HepG2 (cell line): ENCODE results near the gene HS3ST1. TPM values are rescaled to one million over a fixed set of nuclear protein-coding genes. Genes with fewer than 3 reads are reported as not detected.

Experiments
- ATAC-seq: fragments of 200-7000 bp; cut with Tn5 transposase; 3 replicates; pipeline ENCODE4 v1.9.1; 2020; ENCODE audit warnings: mild to moderate bottlenecking, moderate library complexity
- BruUV-seq: library from RNA; stranded (reverse); fragments of 400-500 nt; replicated peaks from 2 replicates; lab custom pipeline; 2021; lab: Mats Ljungman, UMichigan
- CTCF ChIA-PET: fragments of 300-600 bp; formaldehyde crosslinking; extraction: SDS; loops from one replicate; lab custom pipeline; 2021; ENCODE audit warnings: low total read pairs, inconsistent platforms, low intra/inter-chr PET ratio; lab: Yijun Ruan, JAX
- POLR2A ChIA-PET: fragments of 350-600 bp; sonication (Branson Sonifier 250); formaldehyde crosslinking; loops from one replicate; lab custom pipeline; 2020; ENCODE audit warnings: antibody characterized with exemption, inconsistent platforms; lab: Yijun Ruan, JAX
- DNase-seq: peaks from one replicate; pipeline ENCODE4 v3.0.0-alpha.2; 2015; ENCODE audit warnings: low spot score
- FAIRE-seq: peaks from 3 replicates; lab custom pipeline; 2011; peaks lifted over from hg19 to GRCh38; lab: Jason Lieb, UNC
- H2AFZ ChIP-seq: one replicate; pipeline ENCODE4 v1.6.1; 2011; ENCODE audit warnings: low read length, inconsistent platforms
- H3K27ac ChIP-seq: fragments of 300-600 bp; 3 replicates; pipeline ENCODE4 v1.8.0; 2011; ENCODE audit warnings: mixed run types, mild to moderate bottlenecking, mixed read lengths, low read length, inconsistent platforms; ENCODE audit not compliant: insufficient read depth; ENCODE audit errors: extremely low read length
- H3K27me3 ChIP-seq, 2 experiments: fragments of 200-600 bp in 1 of 2; 2 replicates in 1 of 2; 3 replicates in 1 of 2; pipeline versions ENCODE4 v1.6.0 to v1.8.0; 2011; ENCODE audit warnings: low read length in 2 of 2, mild to moderate bottlenecking in 2 of 2, moderate library complexity in 2 of 2, inconsistent platforms in 1 of 2; ENCODE audit not compliant: insufficient read depth in 2 of 2, control insufficient read depth in 1 of 2
- H3K36me3 ChIP-seq, 2 experiments: fragments of 200-600 bp in 1 of 2; replicated peaks in 1 of 2; 2 replicates in 1 of 2; 3 replicates in 1 of 2; pipeline versions ENCODE4 v1.5.1 to v1.8.0; 2011; ENCODE audit warnings: low read length in 2 of 2, inconsistent platforms in 1 of 2; ENCODE audit not compliant: insufficient read depth in 2 of 2, control insufficient read depth in 1 of 2
- H3K4me1 ChIP-seq: 2 replicates; pipeline ENCODE4 v1.5.1; 2012; ENCODE audit warnings: low read length, inconsistent platforms; ENCODE audit not compliant: insufficient read depth
- H3K4me2 ChIP-seq: 2 replicates; pipeline ENCODE4 v1.6.0; 2011; ENCODE audit warnings: low read depth, low read length, inconsistent platforms
- H3K4me3 ChIP-seq, 3 experiments: fragments of 200-600 bp in 1 of 3; sonication (generic), shearing (Covaris generic) in 1 of 3; replicated peaks in 1 of 3; 2 replicates each; pipeline ENCODE4 v1.5.1; 2011 to 2016; ENCODE audit warnings: low read length in 3 of 3, inconsistent platforms in 2 of 3, low read depth in 2 of 3, mild to moderate bottlenecking in 2 of 3, control low read depth in 1 of 3, mixed read lengths in 1 of 3; ENCODE audit not compliant: insufficient read depth in 1 of 3
- H3K79me2 ChIP-seq: one replicate; pipeline ENCODE4 v1.6.1; 2011; ENCODE audit warnings: low read length, inconsistent platforms; ENCODE audit not compliant: insufficient read depth
- H3K9ac ChIP-seq: 2 replicates; pipeline ENCODE4 v1.6.0; 2011; ENCODE audit warnings: mild to moderate bottlenecking, low read depth, low read length, inconsistent platforms; ENCODE audit not compliant: insufficient read depth
- H3K9me3 ChIP-seq: 2 replicates; pipeline ENCODE4 v1.5.1; 2012; ENCODE audit warnings: mild to moderate bottlenecking, low read length
- H4K20me1 ChIP-seq: 2 replicates; pipeline ENCODE4 v1.6.0; 2011; ENCODE audit warnings: inconsistent platforms, mild to moderate bottlenecking, low read length, moderate library complexity; ENCODE audit not compliant: insufficient read depth
- ADNP ChIP-seq: sonication (generic); formaldehyde crosslinking; IDR thresholded peaks from 2 replicates; pipeline ENCODE4 v1.4.0; 2020; ENCODE audit warnings: missing genetic modification reagents
- BCL6 ChIP-seq: IDR thresholded peaks from 2 replicates; pipeline ENCODE4 v1.6.1; 2016; ENCODE audit warnings: missing genetic modification reagents, missing compliant biosample characterization
- DNMT3B ChIP-seq: conservative IDR thresholded peaks from 2 replicates; pipeline ENCODE4 v1.6.1; 2016; ENCODE audit warnings: missing biosample characterization, control low read depth
- RARA ChIP-seq: IDR thresholded peaks from 2 replicates; pipeline ENCODE4 v1.6.1; 2016; ENCODE audit warnings: missing genetic modification reagents, missing compliant biosample characterization
- ZNF234 ChIP-seq: sonication (generic); formaldehyde crosslinking; conservative IDR thresholded peaks from 2 replicates; pipeline ENCODE4 v1.5.1; 2020; ENCODE audit warnings: mild to moderate bottlenecking, missing genetic modification reagents
- WGBS: methylation state at CpG from one replicate; pipeline ENCODE4 v1.1.6; 2017; ENCODE audit warnings: low lambda C conversion rate; 5-methylcytosine and 5-hydroxymethylcytosine counted together
- in situ Hi-C: cut with HindIII; loops from 2 replicates; pipeline ENCODE4 v1.10.0; 2017; ENCODE audit warnings: low pct_unique_long_range_greater_than_20kb; ENCODE audit not compliant: extremely low pct_ligation_motif_present
- intact Hi-C: fragments of 100-400 bp; cut with micrococcal nuclease; formaldehyde crosslinking; loops from one replicate; pipeline ENCODE4 v1.10.0; 2022; ENCODE audit not compliant: unreplicated experiment
- polyA plus RNA-seq, 8 experiments: library from polyadenylated mRNA; depleted of rRNA in 3 of 8; stranded (reverse) in 7 of 8; unstranded in 1 of 8; fragments of >200 nt; fragmentation: Illumina TruSeq in 4 of 8; extraction: Trizol in 4 of 8; gene quantifications; 2 replicates each; pipeline versions ENCODE4 v1.2.1 to v1.2.3, GENCODE V29; 2011 to 2016; ENCODE audit warnings: low read depth in 4 of 8, missing spikeins in 1 of 8, mixed read lengths in 1 of 8; ENCODE audit not compliant: insufficient read depth in 1 of 8
- total RNA-seq, 5 experiments: library from RNA; depleted of rRNA; stranded (reverse); fragments of >200 nt; fragmentation: Illumina TruSeq; extraction: Trizol; gene quantifications; 2 replicates each; pipeline ENCODE4 v1.2.3, GENCODE V29; 2016; ENCODE audit warnings: low read depth in 1 of 5
- TF ChIP-seq, protein P1 (sequence below): sonication (generic); formaldehyde crosslinking; IDR thresholded peaks from 2 replicates; pipeline ENCODE4 v1.4.0; 2020; ENCODE audit warnings: missing genetic modification reagents, low read depth, mild to moderate bottlenecking, borderline replicate concordance

Gene HS3ST1
- total and polyA plus RNA-seq, 2 of the 13 experiments (the other 11 are each of a cell fraction or from before 2014, with no cell fraction given), result not detected

DNA sequence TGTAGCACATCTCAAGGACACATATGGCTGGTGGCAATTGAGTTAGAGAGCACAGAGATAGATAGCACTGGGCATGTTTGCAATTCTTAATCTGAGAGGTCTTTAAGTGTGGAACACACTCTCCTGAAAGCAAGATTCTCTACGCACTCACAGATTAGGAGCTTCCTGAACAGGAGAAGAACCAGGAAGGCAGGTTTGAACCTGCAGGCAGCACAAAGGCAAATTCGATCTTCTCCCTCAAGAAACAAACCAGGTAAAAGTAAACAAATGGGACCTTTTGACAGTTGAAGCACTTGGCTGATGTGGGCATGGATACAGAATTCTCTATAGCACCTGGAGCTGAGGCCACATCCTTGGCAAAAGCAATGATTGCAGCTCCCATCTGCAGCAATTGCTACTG, 24.3 kb downstream of the HS3ST1 start:
- ChIA-PET CTCF (no interaction called here), POLR2A (no interaction called here)
- Histone ChIP-seq H3K4me2 (no peak overlapping the region), H3K9ac (no peak overlapping the region), H3K36me3 (no peaks in the 10 kb centered on the region), H3K9me3 (no peaks in the 10 kb centered on the region; the same call in 1 of the 2 replicates), H2AFZ (no peak overlapping the region), H3K4me1 (no peaks in the 10 kb centered on the region), H3K79me2 (no peaks in the 10 kb centered on the region), H3K27ac (no peak overlapping the region), H3K4me3 (no peak overlapping the region), H3K27me3 (no peaks in the 10 kb centered on the region), H4K20me1 (no peaks in the 10 kb centered on the region)
- DNase-seq, result no peak
- in situ Hi-C loops (loop anchor here (25.0 kb wide), 1 partner anchor 1242 kb away; no protein-coding TSS in a partner anchor), intact Hi-C loops (no loop called here)
- no peak for ATAC-seq
- no peak for TF ChIP-seq ADNP (CRISPR knock-in tag)
- no peak for TF ChIP-seq BCL6 (CRISPR knock-in tag)
- BruUV-seq, result no TSS peak
- FAIRE-seq, result no peak
- WGBS, result 22% methylated on average over 2 of the region's 2 CpGs

DNA sequence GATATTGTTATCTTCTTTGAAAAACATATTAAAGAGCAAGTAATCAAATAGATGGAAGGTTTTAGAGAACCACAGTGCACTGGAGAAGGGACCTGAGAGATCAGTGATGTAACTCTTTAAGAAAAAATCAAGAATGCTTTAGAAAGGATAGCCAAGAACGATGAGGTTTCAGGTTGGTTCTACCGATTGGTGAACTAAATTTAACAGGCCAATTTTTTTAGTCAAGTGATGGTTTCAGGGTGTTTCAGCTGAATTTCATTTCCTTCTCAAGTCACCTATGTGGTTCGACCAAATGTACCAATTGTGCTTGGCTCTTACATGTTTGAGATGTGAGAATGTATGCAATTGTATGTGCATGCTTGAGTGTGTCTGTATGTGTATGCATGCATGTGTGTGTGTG, 26.5 kb downstream of the HS3ST1 start:
- ChIA-PET CTCF (no interaction called here), POLR2A (no interaction called here)
- ATAC-seq, result no peak
- Histone ChIP-seq H3K27me3 (no peaks in the 10 kb centered on the region), H4K20me1 (no peaks in the 10 kb centered on the region), H3K4me3 (no peak overlapping the region), H3K9me3 (no peaks in the 10 kb centered on the region; the same call in 1 of the 2 replicates), H3K4me2 (no peak overlapping the region), H2AFZ (no peak overlapping the region), H3K4me1 (no peaks in the 10 kb centered on the region), H3K79me2 (no peaks in the 10 kb centered on the region), H3K27ac (no peak overlapping the region), H3K36me3 (no peaks in the 10 kb centered on the region), H3K9ac (no peak overlapping the region)
- in situ Hi-C loops (loop anchor here (25.0 kb wide), 1 partner anchor 1240 kb away; no protein-coding TSS in a partner anchor), intact Hi-C loops (no loop called here)
- no TSS peak for BruUV-seq
- DNase-seq, result no peak
- no peak for TF ChIP-seq DNMT3B (CRISPR knock-in tag)
- TF ChIP-seq, protein P1, sequence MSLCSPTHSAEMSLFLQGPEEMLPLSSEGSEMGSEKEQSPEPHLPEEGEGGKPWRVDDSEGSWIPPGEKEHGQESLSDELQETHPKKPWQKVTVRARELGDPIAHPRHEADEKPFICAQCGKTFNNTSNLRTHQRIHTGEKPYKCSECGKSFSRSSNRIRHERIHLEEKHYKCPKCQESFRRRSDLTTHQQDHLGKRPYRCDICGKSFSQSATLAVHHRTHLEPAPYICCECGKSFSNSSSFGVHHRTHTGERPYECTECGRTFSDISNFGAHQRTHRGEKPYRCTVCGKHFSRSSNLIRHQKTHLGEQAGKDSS, result no peak
- no peak for TF ChIP-seq ZNF234 (CRISPR knock-in tag)
- no peak for TF ChIP-seq RARA (CRISPR knock-in tag)
- 16% methylated on average over 3 of the region's 3 CpGs for WGBS
- FAIRE-seq, result no peak
